Colonic mucosa (tissue), 4 donors: Measurements from ENCODE around the gene ANKDD1A. TPM values are rescaled to one million over a fixed set of nuclear protein-coding genes. Genes with fewer than 3 reads are reported as not detected.

Experiments used
- DNase-seq: peaks from one replicate; pipeline ENCODE4 v3.0.0-alpha.2; 2020
- H3K27ac ChIP-seq: fragments of 200-600 bp; one replicate; pipeline ENCODE4 v1.8.0; 2021
- H3K27me3 ChIP-seq: fragments of 200-600 bp; one replicate; pipeline ENCODE4 v1.8.0; 2021
- H3K36me3 ChIP-seq: fragments of 200-600 bp; one replicate; pipeline ENCODE4 v1.8.0; 2021
- H3K4me1 ChIP-seq: fragments of 200-600 bp; one replicate; pipeline ENCODE4 v1.8.0; 2021; ENCODE audit warnings: mild to moderate bottlenecking
- H3K4me3 ChIP-seq: fragments of 200-600 bp; one replicate; pipeline ENCODE4 v1.8.0; 2021
- H3K9ac ChIP-seq, 2 donors: one replicate each; pipeline ENCODE4 v1.7.0; 2013; ENCODE audit warnings: control low read depth in 2 of 2, low read depth in 2 of 2, low read length in 2 of 2
- H3K9me3 ChIP-seq: fragments of 200-600 bp; one replicate; pipeline ENCODE4 v1.8.0; 2021
- intact Hi-C: fragments of 100-400 bp; cut with DNase I; formaldehyde crosslinking; loops from one replicate; pipeline ENCODE4 v1.14.1; 2022
- total RNA-seq, 2 donors: library from RNA; stranded (reverse); fragmentation: NEBNext Ultra II Directional in 1 of 2; extraction: Animal tissue kit (Norgen Biotek cat#: 25700) in 1 of 2; gene quantifications; one replicate each; pipeline ENCODE4 v1.2.1, GENCODE V29; 2021
- TF ChIP-seq, protein P1 (sequence below): fragments of 200-600 bp; IDR thresholded peaks from one replicate; pipeline ENCODE4 v1.8.0; 2022; ENCODE audit warnings: antibody characterized with exemption, mild to moderate bottlenecking
- donor health status: healthy.
- donor health status: DM: no; HTN: no; CAD: no.
- donor health status: DM: no; HTN: no; CAD: no.

Gene ANKDD1A
- total RNA-seq, 2 donors from 2014 or later = 0.32 to 1.9 TPM

DNA sequence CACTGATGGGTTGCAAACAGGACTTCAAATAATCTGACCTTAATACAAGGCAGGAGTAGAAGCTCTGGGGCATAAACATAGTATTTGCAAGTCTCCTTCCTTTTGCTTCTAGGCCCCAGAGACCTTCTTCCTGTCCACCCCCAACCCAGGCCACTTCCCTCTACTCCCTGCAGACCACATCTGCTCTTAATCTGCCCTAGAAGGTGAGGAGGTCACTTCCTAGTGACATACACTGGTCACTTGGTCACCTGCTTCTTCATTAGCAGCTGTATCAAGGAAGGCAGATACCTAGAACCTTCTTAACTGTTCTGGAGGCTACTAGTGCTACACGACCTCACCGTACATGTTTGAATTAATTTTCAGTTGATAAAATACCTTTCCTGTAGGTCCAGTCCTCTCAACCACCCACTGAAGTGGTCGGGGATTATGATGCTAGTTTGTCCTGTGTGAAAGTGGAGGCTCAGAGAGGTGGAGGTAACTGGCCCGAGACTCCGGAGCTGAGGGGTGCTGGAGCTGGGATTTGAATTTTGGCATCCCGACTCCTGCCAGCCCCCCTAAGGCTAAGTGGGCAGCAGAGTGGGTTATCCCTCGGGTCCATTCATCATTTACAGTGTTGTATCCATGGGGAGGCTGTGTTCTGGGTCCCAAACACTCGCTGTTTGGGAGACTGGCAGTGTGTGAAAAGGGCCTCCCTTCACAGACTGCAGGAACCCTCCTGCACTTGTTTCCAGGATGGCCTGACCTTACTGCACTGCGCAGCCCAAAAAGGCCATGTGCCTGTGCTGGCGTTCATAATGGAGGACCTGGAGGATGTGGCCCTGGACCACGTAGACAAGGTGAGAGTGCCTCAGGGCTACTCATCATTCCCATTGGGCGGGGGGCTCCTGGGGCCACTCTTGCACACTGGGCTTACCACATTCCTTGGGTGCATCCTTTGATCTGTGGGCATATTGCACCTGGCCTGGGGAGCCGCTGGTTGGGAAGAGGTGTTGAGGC lies 13.9 kb downstream of the ANKDD1A start:
- no peaks in the 10 kb centered on the region for H3K27me3 ChIP-seq
- no peak overlapping the region for H3K4me3 ChIP-seq
- H3K27ac ChIP-seq = no peak overlapping the region
- TF ChIP-seq, protein P1, sequence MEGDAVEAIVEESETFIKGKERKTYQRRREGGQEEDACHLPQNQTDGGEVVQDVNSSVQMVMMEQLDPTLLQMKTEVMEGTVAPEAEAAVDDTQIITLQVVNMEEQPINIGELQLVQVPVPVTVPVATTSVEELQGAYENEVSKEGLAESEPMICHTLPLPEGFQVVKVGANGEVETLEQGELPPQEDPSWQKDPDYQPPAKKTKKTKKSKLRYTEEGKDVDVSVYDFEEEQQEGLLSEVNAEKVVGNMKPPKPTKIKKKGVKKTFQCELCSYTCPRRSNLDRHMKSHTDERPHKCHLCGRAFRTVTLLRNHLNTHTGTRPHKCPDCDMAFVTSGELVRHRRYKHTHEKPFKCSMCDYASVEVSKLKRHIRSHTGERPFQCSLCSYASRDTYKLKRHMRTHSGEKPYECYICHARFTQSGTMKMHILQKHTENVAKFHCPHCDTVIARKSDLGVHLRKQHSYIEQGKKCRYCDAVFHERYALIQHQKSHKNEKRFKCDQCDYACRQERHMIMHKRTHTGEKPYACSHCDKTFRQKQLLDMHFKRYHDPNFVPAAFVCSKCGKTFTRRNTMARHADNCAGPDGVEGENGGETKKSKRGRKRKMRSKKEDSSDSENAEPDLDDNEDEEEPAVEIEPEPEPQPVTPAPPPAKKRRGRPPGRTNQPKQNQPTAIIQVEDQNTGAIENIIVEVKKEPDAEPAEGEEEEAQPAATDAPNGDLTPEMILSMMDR = no peak
- no peak for DNase-seq
- no peaks in the 10 kb centered on the region for H3K9me3 ChIP-seq
- H3K9ac ChIP-seq = no peak overlapping the region
- intact Hi-C loops = no loop called here
- H3K4me1 ChIP-seq = no peaks in the 10 kb centered on the region
- H3K36me3 ChIP-seq = no peaks in the 10 kb centered on the region

DNA sequence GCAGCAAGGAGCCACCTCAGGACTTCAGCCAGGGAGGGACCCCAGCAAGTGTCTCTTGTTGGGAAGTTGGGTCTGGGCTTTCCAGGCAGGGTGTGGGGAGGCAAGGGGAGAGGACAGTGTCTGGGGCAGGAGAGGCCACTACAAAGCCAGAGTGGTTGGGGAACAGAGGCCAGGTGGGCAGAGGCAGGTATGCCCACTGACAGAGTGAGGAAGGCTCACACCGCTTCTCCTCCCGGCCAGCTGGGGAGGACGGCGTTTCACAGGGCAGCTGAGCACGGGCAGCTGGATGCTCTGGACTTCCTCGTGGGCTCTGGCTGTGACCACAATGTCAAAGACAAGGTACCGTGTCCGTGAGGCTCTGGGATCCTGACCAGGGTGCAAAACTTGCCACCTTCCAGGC lies 15.0 kb downstream of the ANKDD1A start:
- no peak for DNase-seq
- intact Hi-C loops = no loop called here

DNA sequence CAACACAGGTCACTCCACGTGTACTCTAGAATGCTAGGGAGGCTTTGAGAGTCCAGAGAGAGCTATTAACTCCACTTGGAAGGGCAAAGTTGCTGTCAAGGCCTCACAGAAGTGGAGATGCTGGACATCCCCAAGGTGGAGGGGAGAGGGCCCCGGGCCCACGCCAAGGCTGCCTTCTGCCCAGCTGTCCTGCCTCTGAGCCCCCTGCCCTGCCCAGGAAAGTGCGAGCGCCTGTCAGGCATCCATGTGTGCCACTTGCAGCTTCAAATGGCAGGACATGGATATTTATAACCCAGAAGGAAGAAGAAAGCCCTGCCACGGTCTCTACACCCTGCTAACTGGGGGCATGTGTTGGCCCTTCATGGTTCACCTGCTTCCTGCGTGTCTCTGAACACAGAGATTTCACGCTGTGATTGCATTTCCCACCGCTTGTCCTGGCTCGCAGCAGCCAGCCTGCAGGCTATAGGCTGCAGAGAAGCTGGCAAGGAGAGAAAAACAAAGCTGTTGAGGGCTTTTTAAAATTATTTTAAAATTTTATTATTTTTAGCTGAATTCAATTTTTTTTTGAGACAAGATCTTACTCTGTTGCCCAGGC lies 17.0 kb downstream of the ANKDD1A start:
- DNase-seq = no peak
- H3K9me3 ChIP-seq = no peaks in the 10 kb centered on the region
- intact Hi-C loops = no loop called here
- no peaks in the 10 kb centered on the region for H3K4me1 ChIP-seq
- H3K9ac ChIP-seq = no peak overlapping the region
- H3K27me3 ChIP-seq = no peaks in the 10 kb centered on the region
- H3K36me3 ChIP-seq = no peaks in the 10 kb centered on the region
- no peak overlapping the region for H3K27ac ChIP-seq
- TF ChIP-seq, protein P1 = no peak
- H3K4me3 ChIP-seq = no peak overlapping the region

More for the DNA sequence above, 15.0 kb downstream of the ANKDD1A start:
- no peaks in the 10 kb centered on the region for H3K4me1 ChIP-seq
- H3K36me3 ChIP-seq = no peaks in the 10 kb centered on the region
- no peaks in the 10 kb centered on the region for H3K9me3 ChIP-seq
- no peak overlapping the region for H3K9ac ChIP-seq
- no peaks in the 10 kb centered on the region for H3K27me3 ChIP-seq
- no peak overlapping the region for H3K4me3 ChIP-seq
- no peak overlapping the region for H3K27ac ChIP-seq
- TF ChIP-seq, protein P1 = no peak

DNA sequence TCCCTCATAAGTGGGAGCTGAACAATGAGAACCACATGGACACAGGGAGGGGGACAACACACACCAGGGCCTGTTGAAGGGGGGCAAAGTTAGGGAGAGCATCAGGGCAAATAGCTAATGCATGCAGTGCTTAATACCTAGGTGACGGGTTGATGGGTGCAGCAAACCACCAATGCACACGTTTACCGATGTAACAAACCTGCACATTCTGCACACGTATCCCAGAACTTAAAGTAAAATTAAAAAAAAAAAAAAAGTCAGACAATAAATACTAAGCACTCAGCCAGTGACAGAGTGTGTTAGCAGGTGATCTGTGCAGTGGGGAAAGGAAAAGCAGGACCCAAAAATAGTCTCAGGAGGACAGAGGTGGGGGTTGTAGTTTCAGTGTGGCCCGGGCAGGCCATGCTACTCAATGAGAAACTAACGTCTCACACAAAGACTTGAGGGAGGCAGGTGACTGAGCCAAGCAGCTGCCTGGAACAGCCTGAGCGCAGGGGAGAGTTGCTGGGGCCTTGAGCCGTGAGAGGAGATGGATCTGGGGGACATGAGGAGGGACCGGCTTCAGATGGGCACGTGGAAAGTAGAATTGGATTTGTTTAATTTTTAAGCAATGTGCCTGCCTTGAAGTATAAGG lies 18.4 kb downstream of the ANKDD1A start:
- H3K27ac ChIP-seq = no peak overlapping the region
- H3K4me1 ChIP-seq = no peaks in the 10 kb centered on the region
- no peaks in the 10 kb centered on the region for H3K9me3 ChIP-seq
- no peaks in the 10 kb centered on the region for H3K27me3 ChIP-seq
- DNase-seq = no peak
- intact Hi-C loops = no loop called here
- no peaks in the 10 kb centered on the region for H3K36me3 ChIP-seq
- H3K9ac ChIP-seq = no peak overlapping the region
- TF ChIP-seq, protein P1 = no peak
- H3K4me3 ChIP-seq = no peak overlapping the region

DNA sequence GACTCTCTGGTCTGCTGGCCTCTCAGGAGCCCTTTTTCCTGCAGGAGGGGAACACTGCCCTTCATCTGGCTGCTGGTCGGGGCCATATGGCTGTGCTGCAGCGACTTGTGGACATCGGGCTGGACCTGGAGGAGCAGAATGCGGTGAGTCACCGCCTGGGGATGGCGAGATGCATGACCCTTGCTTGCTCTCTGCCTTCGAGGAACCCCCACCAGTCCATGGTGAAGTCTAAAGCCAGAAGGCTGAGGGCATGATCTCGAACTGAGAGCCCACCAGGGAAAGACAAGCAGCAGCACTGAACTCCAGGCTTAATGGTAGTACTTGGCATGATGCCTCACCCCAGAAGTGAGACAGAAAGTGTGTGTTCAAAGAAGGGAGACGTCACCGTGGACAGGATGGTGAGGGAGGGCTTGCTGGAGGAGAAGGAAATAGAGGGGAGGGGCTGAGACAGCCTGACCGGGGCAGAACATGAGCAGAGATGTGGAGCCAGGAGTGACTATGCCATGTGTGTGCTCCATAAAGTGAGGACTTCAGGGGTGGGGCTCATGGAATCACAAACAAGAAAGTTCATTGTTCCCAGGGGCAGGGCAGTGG lies 19.2 kb downstream of the ANKDD1A start:
- Histone ChIP-seq H3K4me3 (no peak overlapping the region), H3K27me3 (no peaks in the 10 kb centered on the region), H3K36me3 (no peaks in the 10 kb centered on the region), H3K4me1 (no peaks in the 10 kb centered on the region), H3K27ac (no peak overlapping the region), H3K9ac (no peak overlapping the region), H3K9me3 (no peaks in the 10 kb centered on the region)
- intact Hi-C loops = no loop called here
- DNase-seq = no peak
- TF ChIP-seq, protein P1 = no peak
